HL-60 (cell line): Measurements from ENCODE around the gene GRXCR2.

Source experiments
- DNase-seq, 2 experiments: peaks; one replicate each; pipeline ENCODE4 v3.0.0-alpha.2; 2010 to 2020; ENCODE audit warnings: low read depth in 1 of 2, low spot score in 1 of 2
- H3K27ac ChIP-seq: fragments of 250-450 bp; sonication (Bioruptor Pico); replicated peaks from 2 replicates; pipeline ENCODE4 v1.5.1; 2020; ENCODE audit warnings: mild to moderate bottlenecking, moderate library complexity
- H3K27me3 ChIP-seq: fragments of 250-450 bp; sonication (Bioruptor Pico); 2 replicates; pipeline ENCODE4 v1.5.1; 2021; ENCODE audit warnings: mild to moderate bottlenecking, moderate library complexity; ENCODE audit not compliant: insufficient read depth, poor library complexity, severe bottlenecking
- H3K4me3 ChIP-seq: replicated peaks from 2 replicates; pipeline ENCODE4 v1.5.1; 2011; ENCODE audit warnings: mild to moderate bottlenecking, control low read depth, low read length; ENCODE audit not compliant: insufficient read depth
- CTCF ChIP-seq: IDR thresholded peaks from one replicate; pipeline ENCODE4 v1.5.1; 2011; ENCODE audit warnings: low read length, control low read depth, inconsistent platforms; ENCODE audit not compliant: insufficient read depth
- GABPA ChIP-seq: IDR thresholded peaks from 2 replicates; pipeline ENCODE4 v1.6.1; 2012; ENCODE audit warnings: low read depth
- POLR2AphosphoS5 ChIP-seq: IDR thresholded peaks from 2 replicates; pipeline ENCODE4 v1.6.1; 2012; ENCODE audit warnings: low read depth
- SPI1 ChIP-seq: IDR thresholded peaks from 2 replicates; pipeline ENCODE4 v1.6.1; 2012; ENCODE audit warnings: low read depth, mild to moderate bottlenecking, borderline replicate concordance
- TF ChIP-seq, protein P1 (sequence below): IDR thresholded peaks from 2 replicates; pipeline ENCODE4 v1.6.1; 2012; ENCODE audit warnings: low read depth; ENCODE audit not compliant: insufficient replicate concordance

Gene GRXCR2

GRCh38 chr5:145858959-145859358 is 13.9 kb downstream of the GRXCR2 start:
- Histone ChIP-seq H3K27me3 (peaks cover 4% of the 10 kb centered on the region), H3K27ac (no peak overlapping the region), H3K4me3 (no peak overlapping the region)
- no peak for TF ChIP-seq GABPA
- no peak for TF ChIP-seq SPI1
- no peak for TF ChIP-seq POLR2AphosphoS5
- TF ChIP-seq, protein P1, sequence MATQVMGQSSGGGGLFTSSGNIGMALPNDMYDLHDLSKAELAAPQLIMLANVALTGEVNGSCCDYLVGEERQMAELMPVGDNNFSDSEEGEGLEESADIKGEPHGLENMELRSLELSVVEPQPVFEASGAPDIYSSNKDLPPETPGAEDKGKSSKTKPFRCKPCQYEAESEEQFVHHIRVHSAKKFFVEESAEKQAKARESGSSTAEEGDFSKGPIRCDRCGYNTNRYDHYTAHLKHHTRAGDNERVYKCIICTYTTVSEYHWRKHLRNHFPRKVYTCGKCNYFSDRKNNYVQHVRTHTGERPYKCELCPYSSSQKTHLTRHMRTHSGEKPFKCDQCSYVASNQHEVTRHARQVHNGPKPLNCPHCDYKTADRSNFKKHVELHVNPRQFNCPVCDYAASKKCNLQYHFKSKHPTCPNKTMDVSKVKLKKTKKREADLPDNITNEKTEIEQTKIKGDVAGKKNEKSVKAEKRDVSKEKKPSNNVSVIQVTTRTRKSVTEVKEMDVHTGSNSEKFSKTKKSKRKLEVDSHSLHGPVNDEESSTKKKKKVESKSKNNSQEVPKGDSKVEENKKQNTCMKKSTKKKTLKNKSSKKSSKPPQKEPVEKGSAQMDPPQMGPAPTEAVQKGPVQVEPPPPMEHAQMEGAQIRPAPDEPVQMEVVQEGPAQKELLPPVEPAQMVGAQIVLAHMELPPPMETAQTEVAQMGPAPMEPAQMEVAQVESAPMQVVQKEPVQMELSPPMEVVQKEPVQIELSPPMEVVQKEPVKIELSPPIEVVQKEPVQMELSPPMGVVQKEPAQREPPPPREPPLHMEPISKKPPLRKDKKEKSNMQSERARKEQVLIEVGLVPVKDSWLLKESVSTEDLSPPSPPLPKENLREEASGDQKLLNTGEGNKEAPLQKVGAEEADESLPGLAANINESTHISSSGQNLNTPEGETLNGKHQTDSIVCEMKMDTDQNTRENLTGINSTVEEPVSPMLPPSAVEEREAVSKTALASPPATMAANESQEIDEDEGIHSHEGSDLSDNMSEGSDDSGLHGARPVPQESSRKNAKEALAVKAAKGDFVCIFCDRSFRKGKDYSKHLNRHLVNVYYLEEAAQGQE, result no peak
- no peak for TF ChIP-seq CTCF
- DNase-seq, result no peak

- DNase-seq, result no peak
- TF ChIP-seq, protein P1, result no peak
- TF ChIP-seq CTCF (no peak), POLR2AphosphoS5 (no peak), SPI1 (no peak), GABPA (no peak)
- Histone ChIP-seq H3K27ac (no peak overlapping the region), H3K4me3 (no peak overlapping the region), H3K27me3 (peaks cover 2% of the 10 kb centered on the region)
These were observed 16.5 kb downstream of the GRXCR2 start for GRCh38 chr5:145856285-145856818.

DNA sequence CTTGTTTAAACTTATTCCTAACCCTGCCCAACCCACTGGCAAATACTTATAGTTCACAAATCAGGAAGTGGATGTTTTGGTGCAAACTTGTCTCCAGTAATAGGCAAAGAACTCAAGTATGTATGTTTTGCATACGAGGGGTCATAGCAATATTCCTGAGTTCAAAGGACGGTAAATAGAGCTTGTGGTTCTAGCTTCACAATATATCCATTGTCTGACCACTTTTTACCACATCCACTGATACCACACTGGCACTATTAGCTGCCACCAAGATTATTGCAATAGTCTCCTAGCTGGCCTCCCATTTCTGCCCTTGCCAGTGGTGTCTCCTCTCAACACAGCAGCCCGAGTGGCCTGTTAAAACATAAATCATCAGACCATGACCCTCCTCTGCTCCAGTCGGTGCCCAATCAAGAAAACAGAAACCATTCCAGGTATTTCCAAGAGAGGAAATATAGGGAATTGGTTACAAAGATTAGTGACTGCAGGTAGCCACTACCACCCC is 17.0 kb downstream of the GRXCR2 start:
- H3K27ac ChIP-seq, result no peak overlapping the region
- TF ChIP-seq SPI1 (peak; percentile 32; the same call in 1 of the 2 replicates), CTCF (no peak)
- H3K27me3 ChIP-seq, result peaks cover 2% of the 10 kb centered on the region
- DNase-seq, result no peak
- no peak overlapping the region for H3K4me3 ChIP-seq

- no peak overlapping the region for H3K4me3 ChIP-seq
- peaks cover 2% of the 10 kb centered on the region for H3K27me3 ChIP-seq
- TF ChIP-seq, protein P1, result no peak
- TF ChIP-seq SPI1 (no peak), CTCF (no peak), POLR2AphosphoS5 (no peak), GABPA (no peak)
- DNase-seq, result peak in 1 of 2 experiments; percentile 39
- no peak overlapping the region for H3K27ac ChIP-seq
These were observed 18.1 kb downstream of the GRXCR2 start for GRCh38 chr5:145854651-145855258.
